RWPE1 (cell line): ENCODE measurements around the gene KRTAP10-1.
A peak's percentile ranks its signal among the peaks of the same experiment; 100 is the strongest.

Experiments
- CTCF ChIA-PET: fragments of 350-600 bp; sonication (Branson Sonifier 250); formaldehyde crosslinking; extraction: SDS; loops from one replicate; lab custom pipeline; 2021; lab: Yijun Ruan, JAX
- POLR2A ChIA-PET: fragments of 400-600 bp; formaldehyde crosslinking; extraction: SDS; loops from one replicate; lab custom pipeline; 2020; ENCODE audit warnings: antibody characterized with exemption; ENCODE audit not compliant: low non-redundant PET; lab: Yijun Ruan, JAX
- DNase-seq: peaks from one replicate; pipeline ENCODE4 v3.0.0; 2012; ENCODE audit warnings: low spot score
- H3K27ac ChIP-seq: fragments of 450-650 bp; 2 replicates; pipeline ENCODE4 v1.5.1; 2017
- CTCF ChIP-seq: fragments of 450-650 bp; conservative IDR thresholded peaks from 2 replicates; pipeline ENCODE4 v1.5.1; 2017; ENCODE audit warnings: low read depth, mild to moderate bottlenecking

Gene KRTAP10-1

GRCh38 chr21:44540741-44541288, 820 bp upstream of the KRTAP10-1 start:
- ChIA-PET CTCF (interaction anchor here (0.6 kb wide), 1 partner anchor 32 kb away, joined by 3 read pairs; no protein-coding TSS in a partner anchor), POLR2A (interaction anchor here (0.5 kb wide), 1 partner anchor 32 kb away, joined by 3 read pairs; no protein-coding TSS in a partner anchor)

GRCh38 chr21:44539046-44539445, 949 bp downstream of the KRTAP10-1 start:
- CTCF ChIA-PET = no interaction called here
- no peak for DNase-seq
- no peak for TF ChIP-seq CTCF
- POLR2A ChIA-PET = no interaction called here
- H3K27ac ChIP-seq = no peak overlapping the region

More at GRCh38 chr21:44540741-44541288, 820 bp upstream of the KRTAP10-1 start:
- no peak overlapping the region for H3K27ac ChIP-seq
- no peak for DNase-seq
- TF ChIP-seq CTCF = no peak

- CTCF ChIA-PET = no interaction called here
- TF ChIP-seq CTCF = no peak
- DNase-seq = no peak
- POLR2A ChIA-PET = no interaction called here
- H3K27ac ChIP-seq = no peak overlapping the region
Observed at GRCh38 chr21:44537930-44538911, 1.8 kb downstream of the KRTAP10-1 start.

GRCh38 chr21:44535963-44536362, 4.0 kb downstream of the KRTAP10-1 start:
- DNase-seq = no peak
- no peak for TF ChIP-seq CTCF
- POLR2A ChIA-PET = no interaction called here
- CTCF ChIA-PET = interaction anchor here (0.7 kb wide), 1 partner anchor 798 kb away, joined by 4 read pairs; no protein-coding TSS in a partner anchor
- no peak overlapping the region for H3K27ac ChIP-seq

GRCh38 chr21:44534688-44535087, 5.3 kb downstream of the KRTAP10-1 start:
- no peak for DNase-seq
- CTCF ChIA-PET = no interaction called here
- TF ChIP-seq CTCF = no peak
- no peak overlapping the region for H3K27ac ChIP-seq
- POLR2A ChIA-PET = no interaction called here

GRCh38 chr21:44533891-44534627, 5.9 kb downstream of the KRTAP10-1 start:
- ChIA-PET CTCF (no interaction called here), POLR2A (no interaction called here)
- H3K27ac ChIP-seq = no peak overlapping the region
- peak; percentile 5 for DNase-seq
- TF ChIP-seq CTCF = no peak
